ENCODE measurements around the gene ACTR5. TPM values are rescaled to one million over a fixed set of nuclear protein-coding genes. Genes with fewer than 3 reads are reported as not detected.

The ACTR5 gene
- total and polyA plus RNA-seq, 2 donors (not counting 3 experiments of a cell fraction or from before 2014, with no cell fraction given): 8.8 to 11.3 TPM

DNA sequence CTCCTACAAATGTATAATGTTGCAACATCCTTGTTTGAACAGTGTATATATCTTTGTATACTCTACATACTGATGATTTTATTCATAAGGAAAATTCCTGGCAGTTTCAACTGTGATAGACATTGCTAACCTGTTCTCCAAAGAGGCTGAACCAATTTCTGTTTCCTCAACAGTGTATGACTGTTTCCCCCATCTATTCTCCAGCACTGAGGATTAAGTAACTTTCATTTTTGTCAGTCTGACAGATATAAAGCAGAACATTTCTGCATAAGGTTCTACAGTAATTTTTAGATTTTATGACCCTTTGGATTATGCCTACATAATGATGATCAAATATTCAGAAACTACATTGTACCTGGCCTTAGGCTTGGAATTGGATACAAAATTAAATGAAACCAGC lies 67.2 kb downstream of the ACTR5 start:
- FAIRE-seq (no peak), DNase-seq (ENCODE audit: low read depth, low spot score) (no peak)
- POLR2A ChIA-PET: no interaction called here
- no TSS peak for BruUV-seq (replicated peaks)
- no peak overlapping the region for H3K27ac ChIP-seq (ENCODE audit: insufficient read depth, low read depth, low read length)
- no peak overlapping the region for H3K4me3 ChIP-seq (replicated peaks in 1 of 3; ENCODE audit: insufficient read depth in 1 of 3, low read depth in 1 of 3, low read length in 3 of 3)
- H3K36me3 ChIP-seq (ENCODE audit: control insufficient read depth in 2 of 2, extremely low read depth in 1 of 2, insufficient read depth in 2 of 2, low read length in 2 of 2): peaks cover 0 to 8% of the 10 kb centered on the region in 2 experiments
- no peak for TF ChIP-seq POLR2A (IDR thresholded peaks at IDR 0.05; ENCODE audit: low read depth, low read length)
- TF ChIP-seq MYC (IDR thresholded peaks at IDR 0.05; ENCODE audit: low read depth, low read length): no peak
- TF ChIP-seq EZH2 (IDR thresholded peaks at IDR 0.05; ENCODE audit: borderline replicate concordance, low read depth, low read length, severe bottlenecking): no peak
- no peak for TF ChIP-seq FOS (IDR thresholded peaks at IDR 0.05; ENCODE audit: borderline replicate concordance, insufficient read depth, low read length)
- no peak for TF ChIP-seq GATA2 (IDR thresholded peaks at IDR 0.05; ENCODE audit: insufficient read depth, insufficient read length, low read depth, low read length)
- TF ChIP-seq POLR2AphosphoS5 (IDR thresholded peaks at IDR 0.05; ENCODE audit: insufficient read depth, low read depth, low read length): no peak
- TF ChIP-seq, protein P1, sequence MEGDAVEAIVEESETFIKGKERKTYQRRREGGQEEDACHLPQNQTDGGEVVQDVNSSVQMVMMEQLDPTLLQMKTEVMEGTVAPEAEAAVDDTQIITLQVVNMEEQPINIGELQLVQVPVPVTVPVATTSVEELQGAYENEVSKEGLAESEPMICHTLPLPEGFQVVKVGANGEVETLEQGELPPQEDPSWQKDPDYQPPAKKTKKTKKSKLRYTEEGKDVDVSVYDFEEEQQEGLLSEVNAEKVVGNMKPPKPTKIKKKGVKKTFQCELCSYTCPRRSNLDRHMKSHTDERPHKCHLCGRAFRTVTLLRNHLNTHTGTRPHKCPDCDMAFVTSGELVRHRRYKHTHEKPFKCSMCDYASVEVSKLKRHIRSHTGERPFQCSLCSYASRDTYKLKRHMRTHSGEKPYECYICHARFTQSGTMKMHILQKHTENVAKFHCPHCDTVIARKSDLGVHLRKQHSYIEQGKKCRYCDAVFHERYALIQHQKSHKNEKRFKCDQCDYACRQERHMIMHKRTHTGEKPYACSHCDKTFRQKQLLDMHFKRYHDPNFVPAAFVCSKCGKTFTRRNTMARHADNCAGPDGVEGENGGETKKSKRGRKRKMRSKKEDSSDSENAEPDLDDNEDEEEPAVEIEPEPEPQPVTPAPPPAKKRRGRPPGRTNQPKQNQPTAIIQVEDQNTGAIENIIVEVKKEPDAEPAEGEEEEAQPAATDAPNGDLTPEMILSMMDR (IDR thresholded peaks at IDR 0.05; ENCODE audit: extremely low read depth in 1 of 2, insufficient read depth in 1 of 2, low read depth in 1 of 2, low read length in 2 of 2): no peak
- no peak for TF ChIP-seq JUN (IDR thresholded peaks at IDR 0.05; ENCODE audit: borderline replicate concordance, insufficient read depth, insufficient read length, low read depth)
- TF ChIP-seq, protein P2, sequence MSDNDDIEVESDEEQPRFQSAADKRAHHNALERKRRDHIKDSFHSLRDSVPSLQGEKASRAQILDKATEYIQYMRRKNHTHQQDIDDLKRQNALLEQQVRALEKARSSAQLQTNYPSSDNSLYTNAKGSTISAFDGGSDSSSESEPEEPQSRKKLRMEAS (IDR thresholded peaks at IDR 0.05; ENCODE audit: insufficient read depth, insufficient read length): no peak
- H3K27me3 ChIP-seq (ENCODE audit: control insufficient read depth in 2 of 2, insufficient read depth in 2 of 2, low read length in 2 of 2): no peaks in the 10 kb centered on the region
- H4K20me1 ChIP-seq (replicated peaks; ENCODE audit: control insufficient read depth, extremely low read depth, insufficient read depth, low read length): peaks cover 7% of the 10 kb centered on the region
- H3K4me2 ChIP-seq (ENCODE audit: insufficient read depth, low read length): no peak overlapping the region
- intact Hi-C loops (cut with micrococcal nuclease): no loop called here
- H3K4me1 ChIP-seq (ENCODE audit: control insufficient read depth, extremely low read depth, insufficient read depth, low read length): peaks cover 30% of the 10 kb centered on the region
- H3K9me3 ChIP-seq (replicated peaks; ENCODE audit: control insufficient read depth, insufficient read depth, low read length): no peaks in the 10 kb centered on the region
- H3K79me2 ChIP-seq (ENCODE audit: control insufficient read depth, insufficient read depth, low read length): no peaks in the 10 kb centered on the region
- no peak overlapping the region for H3K9ac ChIP-seq (replicated peaks; ENCODE audit: extremely low read depth, insufficient read depth, low read length)
- CTCF ChIA-PET: no interaction called here
- dilution Hi-C loops (cut with MboI; ENCODE audit: extremely low pct_ligation_motif_present, low sequenced_read_pairs): no loop called here
- no peaks in the 10 kb centered on the region for H3K9me1 ChIP-seq (replicated peaks; ENCODE audit: control insufficient read depth, extremely low read depth, insufficient read depth, low read length)
- no peak overlapping the region for H2AFZ ChIP-seq (ENCODE audit: low read depth, low read length)
